ENCODE results near the gene SLC37A1.

SLC37A1 gene

DNA sequence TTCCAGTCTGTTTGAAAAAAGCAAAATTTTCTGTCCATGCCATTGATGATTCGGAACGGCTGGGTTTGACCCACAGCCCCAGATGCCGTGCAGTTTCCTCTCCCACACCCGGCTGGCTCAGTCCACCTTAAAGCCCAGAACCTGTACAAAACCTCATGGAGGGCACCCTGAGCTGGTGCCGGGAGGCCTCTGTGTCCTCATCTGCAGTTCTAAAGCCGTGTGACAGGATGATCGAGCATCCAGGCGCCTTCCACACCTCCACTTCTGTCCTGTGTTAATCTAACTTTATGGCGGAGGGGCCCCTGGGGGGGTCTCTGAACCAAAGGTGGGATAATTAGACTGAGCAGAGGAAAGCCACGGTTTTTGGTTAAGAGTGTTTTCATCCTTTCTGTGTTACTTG, 49.6 kb downstream of the SLC37A1 start:
- no peak overlapping the region for H3K4me3 ChIP-seq (replicated peaks; ENCODE audit: insufficient read depth, low read length)
- TF ChIP-seq CTCF (IDR thresholded peaks at IDR 0.05; ENCODE audit: insufficient read depth, low read length) (no peak), GABPA (IDR thresholded peaks at IDR 0.05; ENCODE audit: low read depth) (no peak), POLR2AphosphoS5 (IDR thresholded peaks at IDR 0.05; ENCODE audit: low read depth) (no peak), SPI1 (IDR thresholded peaks at IDR 0.05; ENCODE audit: borderline replicate concordance, low read depth) (no peak)
- TF ChIP-seq, protein P1, sequence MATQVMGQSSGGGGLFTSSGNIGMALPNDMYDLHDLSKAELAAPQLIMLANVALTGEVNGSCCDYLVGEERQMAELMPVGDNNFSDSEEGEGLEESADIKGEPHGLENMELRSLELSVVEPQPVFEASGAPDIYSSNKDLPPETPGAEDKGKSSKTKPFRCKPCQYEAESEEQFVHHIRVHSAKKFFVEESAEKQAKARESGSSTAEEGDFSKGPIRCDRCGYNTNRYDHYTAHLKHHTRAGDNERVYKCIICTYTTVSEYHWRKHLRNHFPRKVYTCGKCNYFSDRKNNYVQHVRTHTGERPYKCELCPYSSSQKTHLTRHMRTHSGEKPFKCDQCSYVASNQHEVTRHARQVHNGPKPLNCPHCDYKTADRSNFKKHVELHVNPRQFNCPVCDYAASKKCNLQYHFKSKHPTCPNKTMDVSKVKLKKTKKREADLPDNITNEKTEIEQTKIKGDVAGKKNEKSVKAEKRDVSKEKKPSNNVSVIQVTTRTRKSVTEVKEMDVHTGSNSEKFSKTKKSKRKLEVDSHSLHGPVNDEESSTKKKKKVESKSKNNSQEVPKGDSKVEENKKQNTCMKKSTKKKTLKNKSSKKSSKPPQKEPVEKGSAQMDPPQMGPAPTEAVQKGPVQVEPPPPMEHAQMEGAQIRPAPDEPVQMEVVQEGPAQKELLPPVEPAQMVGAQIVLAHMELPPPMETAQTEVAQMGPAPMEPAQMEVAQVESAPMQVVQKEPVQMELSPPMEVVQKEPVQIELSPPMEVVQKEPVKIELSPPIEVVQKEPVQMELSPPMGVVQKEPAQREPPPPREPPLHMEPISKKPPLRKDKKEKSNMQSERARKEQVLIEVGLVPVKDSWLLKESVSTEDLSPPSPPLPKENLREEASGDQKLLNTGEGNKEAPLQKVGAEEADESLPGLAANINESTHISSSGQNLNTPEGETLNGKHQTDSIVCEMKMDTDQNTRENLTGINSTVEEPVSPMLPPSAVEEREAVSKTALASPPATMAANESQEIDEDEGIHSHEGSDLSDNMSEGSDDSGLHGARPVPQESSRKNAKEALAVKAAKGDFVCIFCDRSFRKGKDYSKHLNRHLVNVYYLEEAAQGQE (IDR thresholded peaks at IDR 0.05; ENCODE audit: insufficient replicate concordance, low read depth), result no peak
- no peaks in the 10 kb centered on the region for H3K27me3 ChIP-seq (ENCODE audit: insufficient read depth, poor library complexity, severe bottlenecking)
- no peak overlapping the region for H3K27ac ChIP-seq (replicated peaks)
- DNase-seq (ENCODE audit: low read depth in 1 of 2, low spot score in 1 of 2), result no peak

DNA sequence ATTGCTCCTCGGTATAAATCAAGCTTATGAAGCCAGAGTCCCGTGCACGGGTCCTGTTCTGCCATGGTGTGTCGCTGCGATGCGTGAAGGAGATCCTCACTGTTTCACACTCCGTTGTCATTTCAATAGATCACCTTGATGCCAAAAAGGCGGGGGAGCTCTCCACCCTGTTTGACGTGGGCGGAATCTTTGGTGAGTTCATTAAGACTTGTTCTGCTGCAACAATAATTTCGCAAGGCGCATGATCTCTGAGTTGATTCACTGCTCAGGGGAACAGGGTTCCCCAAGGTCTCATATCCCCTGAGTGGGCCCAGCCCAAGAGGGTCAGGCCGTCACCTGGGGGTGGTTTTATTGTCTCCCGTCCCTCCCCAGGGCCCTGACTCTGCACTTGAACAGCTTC, 50.0 kb downstream of the SLC37A1 start:
- H3K4me3 ChIP-seq (replicated peaks; ENCODE audit: insufficient read depth, low read length), result no peak overlapping the region
- TF ChIP-seq GABPA (IDR thresholded peaks at IDR 0.05; ENCODE audit: low read depth), result no peak
- TF ChIP-seq POLR2AphosphoS5 (IDR thresholded peaks at IDR 0.05; ENCODE audit: low read depth), result no peak
- no peak for TF ChIP-seq CTCF (IDR thresholded peaks at IDR 0.05; ENCODE audit: insufficient read depth, low read length)
- TF ChIP-seq SPI1 (IDR thresholded peaks at IDR 0.05; ENCODE audit: borderline replicate concordance, low read depth), result no peak
- TF ChIP-seq, protein P1 (IDR thresholded peaks at IDR 0.05; ENCODE audit: insufficient replicate concordance, low read depth), result no peak
- no peak for DNase-seq (ENCODE audit: low read depth in 1 of 2, low spot score in 1 of 2)
- H3K27me3 ChIP-seq (ENCODE audit: insufficient read depth, poor library complexity, severe bottlenecking), result no peaks in the 10 kb centered on the region
- H3K27ac ChIP-seq (replicated peaks), result no peak overlapping the region

GRCh38 chr21:42564561-42564971, 50.9 kb downstream of the SLC37A1 start:
- H3K27me3 ChIP-seq (ENCODE audit: insufficient read depth, poor library complexity, severe bottlenecking), result no peaks in the 10 kb centered on the region
- TF ChIP-seq GABPA (IDR thresholded peaks at IDR 0.05; ENCODE audit: low read depth), result no peak
- TF ChIP-seq SPI1 (IDR thresholded peaks at IDR 0.05; ENCODE audit: borderline replicate concordance, low read depth), result no peak
- TF ChIP-seq, protein P1 (IDR thresholded peaks at IDR 0.05; ENCODE audit: insufficient replicate concordance, low read depth), result no peak
- no peak for TF ChIP-seq POLR2AphosphoS5 (IDR thresholded peaks at IDR 0.05; ENCODE audit: low read depth)
- TF ChIP-seq CTCF (IDR thresholded peaks at IDR 0.05; ENCODE audit: insufficient read depth, low read length), result no peak
- H3K27ac ChIP-seq (replicated peaks), result no peak overlapping the region
- H3K4me3 ChIP-seq (replicated peaks; ENCODE audit: insufficient read depth, low read length), result no peak overlapping the region
- DNase-seq (ENCODE audit: low read depth in 1 of 2, low spot score in 1 of 2), result no peak
